GM19099 (cell line): ENCODE data around the gene ZNF555.

Source experiments
- POLR2A ChIP-seq: IDR thresholded peaks from 3 replicates; pipeline ENCODE4 v1.6.1; 2011; ENCODE audit warnings: low read depth; ENCODE audit not compliant: insufficient read length; ENCODE audit errors: extremely low read depth

Gene ZNF555

DNA sequence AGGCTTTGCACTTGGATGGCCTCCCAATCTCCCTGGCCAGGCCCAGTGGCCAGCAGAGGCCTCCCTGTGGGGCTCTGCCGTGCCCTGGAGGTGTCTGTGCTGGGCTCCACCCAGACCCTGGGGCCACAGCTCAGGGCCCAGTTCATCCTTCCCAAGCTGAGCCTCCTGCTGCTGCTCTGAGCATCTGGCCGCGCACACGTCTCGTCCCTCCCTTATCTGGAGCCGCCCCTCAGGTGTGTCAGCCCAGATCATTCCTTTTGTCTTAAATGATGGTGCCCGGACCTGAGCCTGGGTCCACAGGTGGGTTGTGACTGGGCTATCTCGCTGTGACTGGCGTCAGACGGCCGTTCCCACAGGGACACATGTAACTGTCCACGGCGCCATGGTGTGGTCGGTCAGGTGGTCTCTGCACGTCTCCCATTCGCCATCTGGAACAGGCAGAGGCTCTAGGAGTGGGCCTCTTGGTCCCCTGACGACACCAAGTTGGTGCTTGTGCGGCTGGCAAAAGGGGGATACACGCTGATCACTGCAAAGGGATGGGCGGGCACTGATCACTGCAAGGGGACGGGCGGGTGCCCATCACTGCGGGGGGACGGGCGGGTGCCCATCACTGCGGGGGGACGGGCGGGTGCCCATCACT, 35.9 kb upstream of the ZNF555 start:
- no peak for TF ChIP-seq POLR2A

DNA sequence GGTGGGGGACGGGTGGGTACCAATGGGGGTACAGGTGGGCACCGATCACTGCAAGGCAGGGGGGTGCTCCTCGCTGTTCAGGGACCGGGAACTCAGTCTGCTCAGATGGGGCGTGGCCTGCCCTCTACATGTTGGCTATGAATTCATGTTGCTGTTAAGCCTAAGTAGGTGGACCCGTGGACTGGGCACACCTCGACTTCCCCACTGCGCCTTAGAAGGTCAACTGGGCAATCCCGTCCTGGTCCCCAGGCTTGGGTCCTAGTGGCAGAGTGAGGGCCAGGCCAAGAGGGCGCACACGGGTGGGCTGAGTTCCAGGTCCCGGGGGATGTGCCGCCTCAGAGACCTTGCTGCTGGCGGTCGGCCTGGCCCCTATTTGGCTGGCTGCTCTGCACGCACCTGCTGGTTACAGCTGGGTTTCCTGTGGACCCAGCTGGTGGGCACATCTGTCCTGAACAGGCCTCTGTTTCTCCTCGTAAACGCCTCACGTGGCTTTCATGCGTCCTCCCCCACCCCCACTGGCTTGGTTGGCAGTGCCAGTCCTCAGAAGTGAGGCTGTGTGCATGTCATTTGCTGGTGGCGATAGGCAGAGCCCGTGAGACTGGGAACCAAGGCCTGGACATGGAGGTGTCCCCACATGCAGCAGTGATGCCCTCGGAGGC, 35.2 kb upstream of the ZNF555 start:
- no peak for TF ChIP-seq POLR2A

- TF ChIP-seq POLR2A = no peak
Measured at GRCh38 chr19:2806736-2807378, 34.4 kb upstream of the ZNF555 start.

GRCh38 chr19:2807379-2808128, 33.7 kb upstream of the ZNF555 start:
- TF ChIP-seq POLR2A = no peak

DNA sequence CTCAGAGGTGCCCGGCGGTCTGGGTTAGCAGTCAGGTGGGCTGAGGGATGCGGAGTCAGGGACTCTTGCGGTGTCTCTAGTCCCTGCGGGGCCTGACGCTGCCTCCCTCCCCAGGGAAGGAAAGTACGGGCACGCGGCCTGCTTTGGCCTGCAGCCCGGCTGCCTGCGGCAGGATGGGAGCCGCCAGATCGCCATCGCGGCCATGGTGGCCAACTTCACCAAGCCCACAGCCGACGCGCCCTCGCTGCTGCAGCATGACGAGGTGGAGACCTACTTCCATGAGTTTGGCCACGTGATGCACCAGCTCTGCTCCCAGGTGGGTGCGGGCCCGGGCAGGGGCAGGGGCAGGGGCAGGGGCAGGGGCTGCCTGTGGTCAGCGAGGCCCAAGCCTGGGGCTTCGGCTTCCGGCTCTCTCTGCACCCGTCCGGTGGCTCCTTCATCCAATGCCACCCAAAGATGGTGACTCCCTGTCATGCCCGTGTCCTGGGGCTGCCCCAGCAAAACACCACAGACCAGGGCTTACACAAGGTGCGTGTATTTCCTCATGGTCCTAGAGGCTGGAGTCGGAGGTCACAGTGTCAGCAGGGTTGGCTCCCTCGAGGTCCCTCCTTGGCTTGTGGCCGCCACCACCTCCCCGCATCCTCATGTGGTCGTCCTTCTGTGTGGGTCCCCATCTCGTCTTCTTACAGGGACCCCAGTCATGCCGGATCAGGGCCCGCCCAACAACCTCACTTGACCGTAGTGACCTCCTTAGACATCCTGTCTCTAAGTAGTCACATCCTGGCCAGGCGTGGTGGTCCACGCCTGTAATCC, 32.9 kb upstream of the ZNF555 start:
- no peak for TF ChIP-seq POLR2A

DNA sequence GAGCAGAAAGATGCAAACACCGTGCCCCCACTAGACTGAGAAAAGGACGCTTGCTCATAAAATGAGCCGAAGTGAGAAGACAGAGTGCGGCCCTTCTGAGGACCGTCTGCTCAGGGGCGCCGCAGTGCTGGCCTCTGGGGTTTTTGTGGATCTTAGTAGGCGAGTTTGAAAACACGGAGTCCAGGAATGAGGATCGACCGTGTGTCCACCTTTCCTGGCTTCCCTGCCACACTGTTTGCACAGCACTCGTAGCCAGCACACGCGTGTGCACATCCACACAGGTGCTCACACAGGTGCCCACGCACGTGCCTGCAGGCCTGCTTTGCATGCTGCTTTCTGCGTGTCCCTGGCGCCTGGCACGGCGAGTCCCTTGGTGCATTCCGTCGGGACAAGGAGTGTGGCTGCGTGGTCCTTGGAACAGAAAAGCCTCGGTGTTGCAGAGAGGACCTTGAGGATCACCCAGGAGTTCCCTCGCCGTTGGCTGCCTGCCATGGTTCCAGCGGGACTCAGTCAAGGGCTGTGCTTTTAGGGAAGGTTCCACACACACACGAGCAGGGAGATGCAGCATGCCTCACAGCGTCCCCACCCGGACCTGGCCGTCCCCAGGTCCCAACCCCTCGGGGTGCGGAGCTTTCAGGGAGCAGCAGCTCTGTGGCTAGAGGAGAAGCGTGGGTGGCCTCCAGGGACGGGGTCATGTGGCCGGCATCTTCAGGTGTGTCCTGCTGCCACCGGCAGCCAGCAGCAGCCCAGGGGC, 31.7 kb upstream of the ZNF555 start:
- no peak for TF ChIP-seq POLR2A

DNA sequence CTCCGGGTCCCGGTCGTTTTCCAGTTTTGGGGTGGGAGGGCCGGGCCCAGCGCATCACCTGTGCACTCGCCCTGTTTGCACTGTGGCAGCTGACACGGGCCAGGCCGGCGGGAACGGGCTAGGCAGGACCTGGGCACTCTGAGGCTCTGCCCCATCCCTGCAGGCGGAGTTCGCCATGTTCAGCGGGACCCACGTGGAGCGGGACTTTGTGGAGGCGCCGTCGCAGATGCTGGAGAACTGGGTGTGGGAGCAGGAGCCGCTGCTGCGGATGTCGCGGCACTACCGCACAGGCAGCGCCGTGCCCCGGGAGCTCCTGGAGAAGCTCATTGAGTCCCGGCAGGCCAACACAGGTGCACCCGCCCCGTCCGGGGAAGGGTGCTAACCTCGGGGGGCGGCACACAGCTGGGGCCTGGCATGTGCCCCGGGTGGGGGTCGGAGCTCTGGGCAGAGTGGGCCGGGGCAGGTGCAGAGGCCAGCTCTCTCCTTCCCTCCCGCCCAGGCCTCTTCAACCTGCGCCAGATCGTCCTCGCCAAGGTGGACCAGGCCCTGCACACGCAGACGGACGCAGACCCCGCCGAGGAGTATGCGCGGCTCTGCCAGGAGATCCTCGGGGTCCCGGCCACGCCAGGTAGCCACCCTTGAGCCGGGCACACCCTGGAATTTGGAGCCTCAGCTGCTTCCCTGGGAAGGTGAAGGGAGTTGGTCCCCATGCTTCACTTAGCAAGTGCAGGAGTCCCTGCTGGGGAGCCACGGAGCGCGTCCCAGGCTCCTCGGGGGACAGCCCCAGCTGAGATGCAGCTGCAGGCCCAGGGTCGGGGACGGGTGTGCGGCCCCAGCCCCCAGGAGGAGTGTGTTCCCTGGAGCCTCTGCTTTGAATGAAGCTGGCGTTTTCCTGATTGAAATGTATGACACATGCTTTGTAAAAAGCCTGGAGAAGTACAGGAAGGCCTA, 30.9 kb upstream of the ZNF555 start:
- no peak for TF ChIP-seq POLR2A

- TF ChIP-seq POLR2A = no peak
Measured at GRCh38 chr19:2811221-2811722, 30.0 kb upstream of the ZNF555 start.

DNA sequence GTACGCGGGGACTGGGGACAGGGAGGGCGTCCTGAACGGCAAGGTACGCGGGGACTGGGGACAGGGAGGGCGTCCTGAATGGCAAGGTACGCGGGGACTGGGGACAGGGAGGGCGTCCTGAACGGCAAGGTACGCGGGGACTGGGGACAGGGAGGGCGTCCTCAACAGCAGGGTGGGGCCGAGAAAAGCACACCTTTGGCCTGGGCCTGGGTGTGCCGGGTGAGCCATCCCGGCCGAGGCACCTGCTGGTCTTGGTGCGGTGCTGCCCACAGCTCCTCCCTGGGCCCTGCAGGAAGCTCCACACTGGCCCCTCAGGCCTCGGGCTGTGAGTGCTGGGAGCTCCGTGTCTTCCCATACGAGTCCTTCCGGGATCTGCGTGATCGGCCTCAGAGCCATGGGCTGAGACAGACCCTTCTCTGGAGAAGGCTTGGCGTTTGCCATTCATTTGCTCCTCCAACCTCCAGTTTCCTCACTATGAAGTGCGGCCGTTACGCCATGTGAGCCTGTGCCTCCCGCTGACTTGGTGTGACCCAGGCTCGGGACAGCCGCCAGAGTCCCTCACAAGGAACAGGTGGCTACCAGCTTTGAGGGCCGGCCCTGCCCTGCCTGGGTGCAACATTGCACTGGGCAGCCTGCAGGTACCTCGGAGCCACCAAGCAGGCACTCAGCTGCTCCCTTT, 29.4 kb upstream of the ZNF555 start:
- no peak for TF ChIP-seq POLR2A

DNA sequence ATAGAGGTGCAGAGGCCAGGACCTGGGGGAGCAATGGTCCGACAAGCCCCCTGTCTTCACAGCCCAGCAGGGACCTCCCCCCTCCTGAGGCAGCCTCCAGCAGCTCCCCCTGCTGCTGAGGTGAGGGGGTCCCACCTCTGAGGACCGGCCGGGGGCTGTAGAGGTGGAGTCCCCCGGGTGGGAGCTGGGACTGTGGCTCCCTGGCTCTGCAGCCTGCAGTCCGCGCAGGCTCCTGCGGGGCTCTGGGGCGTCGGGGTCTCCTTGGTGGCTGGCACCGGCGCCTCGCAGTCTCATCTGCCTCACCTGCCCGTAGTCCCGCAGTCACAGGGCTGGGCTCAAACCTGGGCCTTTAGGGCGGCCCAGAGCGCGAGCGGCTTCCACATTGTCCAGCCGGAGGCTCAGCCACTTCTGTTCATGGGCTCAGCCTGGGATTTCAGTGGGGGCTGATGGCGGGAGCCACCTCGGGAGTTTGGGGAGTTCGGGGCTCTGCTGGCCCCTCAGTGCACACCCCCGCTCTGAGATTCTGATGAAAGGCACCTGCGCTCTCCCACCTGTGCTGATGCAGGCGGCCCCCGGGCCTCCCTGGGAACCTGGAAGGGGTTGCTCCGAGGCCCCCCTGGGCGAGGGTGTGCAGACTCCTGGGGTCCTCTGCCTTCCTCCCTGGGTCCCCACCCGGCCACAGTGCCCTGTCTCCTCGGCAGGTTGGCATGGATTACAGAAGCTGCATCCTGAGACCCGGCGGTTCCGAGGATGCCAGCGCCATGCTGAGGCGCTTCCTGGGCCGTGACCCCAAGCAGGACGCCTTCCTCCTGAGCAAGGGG, 28.7 kb upstream of the ZNF555 start:
- no peak for TF ChIP-seq POLR2A
